ENCODE measurements around the gene TNS1.

- TF ChIP-seq CTCF (IDR thresholded peaks at IDR 0.05 in 2 of 3, conservative IDR thresholded peaks at IDR 0.05 in 1 of 3; ENCODE audit: control insufficient read depth in 2 of 3, extremely low read depth in 1 of 3, insufficient read depth in 1 of 3, low read depth in 3 of 3, low read length in 3 of 3), result no peak
- TF ChIP-seq TAF1 (IDR thresholded peaks at IDR 0.05; ENCODE audit: borderline replicate concordance, low read depth, low read length), result no peak
- no peak for TF ChIP-seq EED (IDR thresholded peaks at IDR 0.05; ENCODE audit: low read depth)
- TF ChIP-seq PML (IDR thresholded peaks at IDR 0.05; ENCODE audit: low read length), result no peak
- TF ChIP-seq JUND (IDR thresholded peaks at IDR 0.05; ENCODE audit: low read depth, low read length), result no peak
- no peak for TF ChIP-seq SMC3 (IDR thresholded peaks at IDR 0.05; ENCODE audit: borderline replicate concordance, low read length)
- no peak for TF ChIP-seq EGR1 (IDR thresholded peaks at IDR 0.05; ENCODE audit: borderline replicate concordance in 1 of 2, low read depth in 2 of 2, low read length in 2 of 2)
- TF ChIP-seq RBBP5 (conservative IDR thresholded peaks at IDR 0.05), result no peak
- TF ChIP-seq CREM (IDR thresholded peaks at IDR 0.05; ENCODE audit: low read depth), result no peak
- no peak for TF ChIP-seq MYC (IDR thresholded peaks at IDR 0.05; ENCODE audit: insufficient read depth, insufficient read length, insufficient replicate concordance, low read length, severe bottlenecking)
- TF ChIP-seq RAD21 (IDR thresholded peaks at IDR 0.05; ENCODE audit: insufficient read depth, low read depth, low read length), result no peak
- no peak for TF ChIP-seq EP300 (IDR thresholded peaks at IDR 0.05; ENCODE audit: borderline replicate concordance in 1 of 2, control insufficient read depth in 1 of 2, low read depth in 2 of 2, low read length in 2 of 2)
- no peak for TF ChIP-seq USF2 (IDR thresholded peaks at IDR 0.05; ENCODE audit: borderline replicate concordance, low read depth, low read length)
- TF ChIP-seq POLR2A (IDR thresholded peaks at IDR 0.05; ENCODE audit: low read depth, low read length), result no peak
These were observed 78.4 kb downstream of the TNS1 start for GRCh38 chr2:217924346-217924901.
